ENCODE measurements around the gene COL11A1. TPM values are rescaled to one million over a fixed set of nuclear protein-coding genes. Genes with fewer than 3 reads are reported as not detected.

COL11A1 gene
- total and polyA plus RNA-seq, 9 of the 15 experiments (the other 6 are each of a cell fraction or from before 2014, with no cell fraction given): 0.07 TPM; not detected in 8

- TF ChIP-seq RREB1 (CRISPR knock-in tag; IDR thresholded peaks at IDR 0.05) (no peak), MXD1 (CRISPR knock-in tag; IDR thresholded peaks at IDR 0.05; ENCODE audit: borderline replicate concordance, poor library complexity, severe bottlenecking) (no peak), HNRNPK (IDR thresholded peaks at IDR 0.05; ENCODE audit: low read depth, low read length, poor library complexity, severe bottlenecking) (no peak), FOXM1 (IDR thresholded peaks at IDR 0.05; ENCODE audit: low read depth) (no peak), FOXM1 (CRISPR knock-in tag; IDR thresholded peaks at IDR 0.05; ENCODE audit: low read depth) (no peak), HNRNPH1 (optimal IDR thresholded peaks at IDR 0.05; ENCODE audit: low read depth, low read length) (no peak)
- CTCF ChIA-PET (ENCODE audit: low intra/inter-chr PET ratio): no interaction called here
- Histone ChIP-seq H3K79me2 (ENCODE audit: control insufficient read depth, insufficient read depth, low read length) (no peaks in the 10 kb centered on the region), H3K9me3 (replicated peaks; ENCODE audit: control insufficient read depth, insufficient read depth, low read depth, low read length) (no peaks in the 10 kb centered on the region), H3K9me1 (ENCODE audit: control insufficient read depth, insufficient read depth, low read length) (no peaks in the 10 kb centered on the region), H3K9ac (ENCODE audit: insufficient read depth in 1 of 2, low read depth in 2 of 2, low read length in 2 of 2) (no peak overlapping the region), H3K27me3 (ENCODE audit: control insufficient read depth in 2 of 2, insufficient read depth in 2 of 2, low read length in 2 of 2) (no peaks in the 10 kb centered on the region), H4K20me1 (replicated peaks; ENCODE audit: control insufficient read depth, insufficient read depth, low read length) (no peaks in the 10 kb centered on the region), H2AFZ (ENCODE audit: low read depth, low read length) (no peak overlapping the region), H3K4me1 (replicated peaks in 1 of 2; ENCODE audit: control insufficient read depth in 2 of 2, insufficient read depth in 2 of 2, low read length in 2 of 2) (no peaks in the 10 kb centered on the region), H3K27ac (ENCODE audit: extremely low read depth, low read depth, low read length) (no peak overlapping the region), H3K4me3 (no peak overlapping the region), H3K4me2 (ENCODE audit: insufficient read depth, low read length) (no peak overlapping the region), H3K36me3 (ENCODE audit: control insufficient read depth, insufficient read depth, low read length) (no peaks in the 10 kb centered on the region)
- 0% methylated on average over 2 of the region's 2 CpGs for WGBS (ENCODE audit: insufficient coverage, low coverage, missing lambda C conversion rate)
- no TSS peak for BruUV-seq (replicated peaks)
- DNase-seq (ENCODE audit: extremely low read depth in 1 of 4, low spot score in 3 of 4) (no peak), FAIRE-seq (no peak), ATAC-seq (no peak)
- in situ Hi-C loops (cut with MboI): no loop called here
- intact Hi-C loops (cut with micrococcal nuclease): no loop called here
- POLR2A ChIA-PET: no interaction called here
Observed at GRCh38 chr1:102863704-102864103, 244.6 kb downstream of the COL11A1 start.
